Loucy (cell line): Measurements from ENCODE around the gene ZBTB20.

Source experiments
- H2AFZ ChIP-seq: fragments of 200-600 bp; sonication (generic); 2 replicates; pipeline ENCODE4 v1.6.0; 2016; ENCODE audit warnings: antibody characterized with exemption, mild to moderate bottlenecking, low read length, moderate library complexity
- H3F3A ChIP-seq: fragments of 200-600 bp; 2 replicates; pipeline ENCODE4 v1.6.0; 2016; ENCODE audit warnings: antibody characterized with exemption, low read depth, mild to moderate bottlenecking
- H3K27me3 ChIP-seq: fragments of 200-600 bp; sonication (generic); 2 replicates; pipeline ENCODE4 v1.6.1; 2014; ENCODE audit warnings: low read length, mild to moderate bottlenecking; ENCODE audit not compliant: insufficient read depth, poor library complexity, severe bottlenecking
- H3K36me3 ChIP-seq: fragments of 200-600 bp; sonication (generic); 2 replicates; pipeline ENCODE4 v1.6.1; 2016; ENCODE audit warnings: low read length; ENCODE audit not compliant: insufficient read depth
- H3K4me1 ChIP-seq: fragments of 200-600 bp; sonication (generic); 2 replicates; pipeline ENCODE4 v1.5.1; 2014; ENCODE audit warnings: low read length, mild to moderate bottlenecking; ENCODE audit not compliant: insufficient read depth, poor library complexity, severe bottlenecking
- H3K4me2 ChIP-seq: fragments of 200-600 bp; sonication (generic); 2 replicates; pipeline ENCODE4 v1.6.0; 2014; ENCODE audit warnings: antibody characterized with exemption, low read length, low read depth, mild to moderate bottlenecking; ENCODE audit not compliant: poor library complexity, severe bottlenecking
- H3K4me3 ChIP-seq: fragments of 200-600 bp; sonication (generic); 2 replicates; pipeline ENCODE4 v1.5.1; 2014; ENCODE audit warnings: low read length, mild to moderate bottlenecking, mixed read lengths; ENCODE audit not compliant: poor library complexity, severe bottlenecking
- H3K79me2 ChIP-seq: fragments of 200-600 bp; sonication (generic); 2 replicates; pipeline ENCODE4 v1.6.1; 2014; ENCODE audit warnings: low read length; ENCODE audit not compliant: insufficient read depth
- H3K9ac ChIP-seq: fragments of 200-600 bp; sonication (generic); 2 replicates; pipeline ENCODE4 v1.6.0; 2014; ENCODE audit warnings: mild to moderate bottlenecking, low read depth, low read length, moderate library complexity; ENCODE audit not compliant: poor library complexity, severe bottlenecking
- H3K9me2 ChIP-seq: fragments of 200-600 bp; sonication (generic); replicated peaks from 2 replicates; pipeline ENCODE4 v1.6.1; 2016; ENCODE audit warnings: low read depth, low read length, mixed read lengths
- H3K9me3 ChIP-seq: fragments of 200-600 bp; sonication (generic); 2 replicates; pipeline ENCODE4 v1.6.1; 2014; ENCODE audit warnings: mild to moderate bottlenecking, antibody characterized with exemption, low read length, low read depth; ENCODE audit not compliant: insufficient read depth
- H4K20me1 ChIP-seq: fragments of 200-600 bp; sonication (generic); 2 replicates; pipeline ENCODE4 v1.6.0; 2014; ENCODE audit warnings: antibody characterized with exemption, low read length, mild to moderate bottlenecking; ENCODE audit not compliant: insufficient read depth, poor library complexity, severe bottlenecking
- EZH2phosphoT487 ChIP-seq: fragments of 200-600 bp; IDR thresholded peaks from 2 replicates; pipeline ENCODE4 v1.6.1; 2018; ENCODE audit warnings: antibody characterized with exemption, mild to moderate bottlenecking, moderate library complexity, borderline replicate concordance
- TF ChIP-seq, protein P1 (sequence below): fragments of 200-600 bp; sonication (generic); conservative IDR thresholded peaks from 2 replicates; pipeline ENCODE4 v1.5.1; 2014; ENCODE audit warnings: mild to moderate bottlenecking, antibody characterized with exemption, low read length

ZBTB20 gene

DNA sequence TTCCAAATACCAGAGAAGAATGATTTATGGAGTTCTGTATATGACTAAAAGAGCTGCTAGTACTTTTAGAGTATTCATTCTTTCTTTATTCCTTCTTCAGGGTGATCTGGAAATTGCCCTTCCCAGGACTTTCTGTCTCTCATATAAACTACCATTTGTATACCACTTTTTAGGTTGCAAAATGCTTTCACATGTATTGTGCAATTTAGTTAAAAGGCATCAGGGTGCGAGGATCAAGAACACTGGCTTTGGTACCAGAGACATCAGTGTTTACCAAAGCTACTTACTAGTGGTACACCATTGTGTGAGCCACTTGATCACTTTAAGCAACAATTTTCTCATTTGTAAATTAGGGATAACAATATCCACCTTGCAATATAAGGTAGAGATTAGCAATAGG, 601.9 kb downstream of the ZBTB20 start:
- H3F3A ChIP-seq = no peaks in the 10 kb centered on the region
- no peaks in the 10 kb centered on the region for H3K9me3 ChIP-seq
- TF ChIP-seq, protein P1, sequence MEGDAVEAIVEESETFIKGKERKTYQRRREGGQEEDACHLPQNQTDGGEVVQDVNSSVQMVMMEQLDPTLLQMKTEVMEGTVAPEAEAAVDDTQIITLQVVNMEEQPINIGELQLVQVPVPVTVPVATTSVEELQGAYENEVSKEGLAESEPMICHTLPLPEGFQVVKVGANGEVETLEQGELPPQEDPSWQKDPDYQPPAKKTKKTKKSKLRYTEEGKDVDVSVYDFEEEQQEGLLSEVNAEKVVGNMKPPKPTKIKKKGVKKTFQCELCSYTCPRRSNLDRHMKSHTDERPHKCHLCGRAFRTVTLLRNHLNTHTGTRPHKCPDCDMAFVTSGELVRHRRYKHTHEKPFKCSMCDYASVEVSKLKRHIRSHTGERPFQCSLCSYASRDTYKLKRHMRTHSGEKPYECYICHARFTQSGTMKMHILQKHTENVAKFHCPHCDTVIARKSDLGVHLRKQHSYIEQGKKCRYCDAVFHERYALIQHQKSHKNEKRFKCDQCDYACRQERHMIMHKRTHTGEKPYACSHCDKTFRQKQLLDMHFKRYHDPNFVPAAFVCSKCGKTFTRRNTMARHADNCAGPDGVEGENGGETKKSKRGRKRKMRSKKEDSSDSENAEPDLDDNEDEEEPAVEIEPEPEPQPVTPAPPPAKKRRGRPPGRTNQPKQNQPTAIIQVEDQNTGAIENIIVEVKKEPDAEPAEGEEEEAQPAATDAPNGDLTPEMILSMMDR = no peak
- TF ChIP-seq EZH2phosphoT487 = no peak
- H3K27me3 ChIP-seq = no peaks in the 10 kb centered on the region
- no peaks in the 10 kb centered on the region for H3K9me2 ChIP-seq
- H3K4me3 ChIP-seq = no peak overlapping the region
- no peaks in the 10 kb centered on the region for H3K36me3 ChIP-seq
- no peaks in the 10 kb centered on the region for H3K4me1 ChIP-seq
- H4K20me1 ChIP-seq = no peaks in the 10 kb centered on the region
- H2AFZ ChIP-seq = no peak overlapping the region
- no peak overlapping the region for H3K4me2 ChIP-seq
- H3K9ac ChIP-seq = no peak overlapping the region
- H3K79me2 ChIP-seq = no peaks in the 10 kb centered on the region

DNA sequence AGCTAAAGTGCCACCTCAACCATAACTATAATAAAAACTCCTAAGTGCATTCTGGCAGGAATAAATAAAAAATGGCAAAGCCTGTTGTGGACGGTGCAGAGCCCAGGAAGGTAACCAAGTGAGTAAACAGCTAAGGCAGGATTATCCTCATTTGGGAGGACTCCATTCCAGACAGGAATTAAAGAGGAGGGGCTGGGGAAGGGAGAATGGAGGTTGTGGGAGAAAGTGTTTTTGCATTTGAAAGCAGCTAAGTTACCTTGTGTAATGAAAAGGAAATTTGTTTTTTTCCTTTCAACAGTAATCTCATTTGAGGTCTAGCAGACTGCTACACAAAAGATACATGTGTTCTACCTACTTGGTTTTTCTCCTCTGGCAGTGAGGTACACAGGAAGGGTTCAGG, 604.7 kb downstream of the ZBTB20 start:
- no peaks in the 10 kb centered on the region for H3K79me2 ChIP-seq
- H4K20me1 ChIP-seq = no peaks in the 10 kb centered on the region
- no peak overlapping the region for H3K4me2 ChIP-seq
- H3K27me3 ChIP-seq = no peaks in the 10 kb centered on the region
- no peak for TF ChIP-seq EZH2phosphoT487
- TF ChIP-seq, protein P1 = no peak
- no peak overlapping the region for H3K9ac ChIP-seq
- no peak overlapping the region for H3K4me3 ChIP-seq
- no peaks in the 10 kb centered on the region for H3K9me2 ChIP-seq
- no peak overlapping the region for H2AFZ ChIP-seq
- H3K9me3 ChIP-seq = no peaks in the 10 kb centered on the region
- H3K36me3 ChIP-seq = no peaks in the 10 kb centered on the region
- no peaks in the 10 kb centered on the region for H3F3A ChIP-seq
- no peaks in the 10 kb centered on the region for H3K4me1 ChIP-seq

DNA sequence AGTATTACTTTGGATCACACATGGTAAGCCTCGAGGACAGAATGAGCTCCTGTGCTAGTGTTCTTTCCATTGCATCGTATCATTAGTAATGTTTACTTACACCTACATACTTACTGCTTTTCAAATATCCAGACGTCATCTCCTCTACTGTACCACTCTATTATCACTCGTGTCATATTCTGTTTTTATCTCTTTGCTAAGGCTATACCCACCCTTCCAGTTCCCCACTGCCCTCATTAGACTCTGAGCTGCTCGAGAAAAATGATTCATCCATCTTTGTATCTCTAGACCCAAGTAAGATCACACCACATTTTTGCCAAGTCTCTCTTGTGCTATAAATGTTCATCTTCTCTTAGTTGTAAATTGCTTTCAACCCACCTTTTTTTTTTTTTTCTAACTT, 607.6 kb downstream of the ZBTB20 start:
- no peak for TF ChIP-seq EZH2phosphoT487
- TF ChIP-seq, protein P1 = no peak
- H4K20me1 ChIP-seq = no peaks in the 10 kb centered on the region
- no peaks in the 10 kb centered on the region for H3K36me3 ChIP-seq
- H3F3A ChIP-seq = no peaks in the 10 kb centered on the region
- no peaks in the 10 kb centered on the region for H3K27me3 ChIP-seq
- no peak overlapping the region for H3K4me3 ChIP-seq
- H3K4me1 ChIP-seq = no peaks in the 10 kb centered on the region
- H3K9me3 ChIP-seq = no peaks in the 10 kb centered on the region
- no peak overlapping the region for H2AFZ ChIP-seq
- H3K9me2 ChIP-seq = no peaks in the 10 kb centered on the region
- no peaks in the 10 kb centered on the region for H3K79me2 ChIP-seq
- no peak overlapping the region for H3K4me2 ChIP-seq
- no peak overlapping the region for H3K9ac ChIP-seq
